Measurements from ENCODE around the gene SGCD.

Gene SGCD

GRCh38 chr5:156361436-156362109, 34.6 kb downstream of the SGCD start:
- DNase-seq (ENCODE audit: low read depth), result no peak

GRCh38 chr5:156363861-156364260, 36.9 kb downstream of the SGCD start:
- no peak for DNase-seq (ENCODE audit: low read depth)

- DNase-seq (ENCODE audit: low read depth), result no peak
Observed at GRCh38 chr5:156366521-156366920, 39.6 kb downstream of the SGCD start.

- peak; percentile 15 for DNase-seq (ENCODE audit: low read depth)
Observed at GRCh38 chr5:156367597-156367996, 40.6 kb downstream of the SGCD start.

GRCh38 chr5:156375895-156376495, 49.0 kb downstream of the SGCD start:
- no peak for DNase-seq (ENCODE audit: low read depth)

GRCh38 chr5:156376751-156377150, 49.8 kb downstream of the SGCD start:
- DNase-seq (ENCODE audit: low read depth), result no peak

- DNase-seq (ENCODE audit: low read depth), result no peak
Observed at GRCh38 chr5:156378159-156378558, 51.2 kb downstream of the SGCD start.

GRCh38 chr5:156379206-156379605, 52.2 kb downstream of the SGCD start:
- DNase-seq (ENCODE audit: low read depth), result no peak

- DNase-seq (ENCODE audit: low read depth), result peak; percentile 45
Observed at GRCh38 chr5:156380848-156381247, 53.9 kb downstream of the SGCD start.

- DNase-seq (ENCODE audit: low read depth), result peak; percentile 36
Observed at GRCh38 chr5:156383510-156384265, 56.7 kb downstream of the SGCD start.

- no peak for DNase-seq (ENCODE audit: low read depth)
Observed at GRCh38 chr5:156385416-156385815, 58.5 kb downstream of the SGCD start.

GRCh38 chr5:156386976-156387375, 60.0 kb downstream of the SGCD start:
- DNase-seq (ENCODE audit: low read depth), result no peak

- no peak for DNase-seq (ENCODE audit: low read depth)
Observed at GRCh38 chr5:156387391-156387790, 60.4 kb downstream of the SGCD start.

- no peak for DNase-seq (ENCODE audit: low read depth)
Observed at GRCh38 chr5:156388233-156388632, 61.3 kb downstream of the SGCD start.

- DNase-seq (ENCODE audit: low read depth), result peak; percentile 85
Observed at GRCh38 chr5:156391139-156391538, 64.2 kb downstream of the SGCD start.

- peak; percentile 18 for DNase-seq (ENCODE audit: low read depth)
Observed at GRCh38 chr5:156393980-156394379, 67.0 kb downstream of the SGCD start.

- DNase-seq (ENCODE audit: low read depth), result peak; percentile 31
Observed at GRCh38 chr5:156394642-156395305, 67.8 kb downstream of the SGCD start.

- no peak for DNase-seq (ENCODE audit: low read depth)
Observed at GRCh38 chr5:156395306-156395675, 68.3 kb downstream of the SGCD start.

- DNase-seq (ENCODE audit: low read depth), result peak; percentile 14
Observed at GRCh38 chr5:156396063-156396829, 69.3 kb downstream of the SGCD start.

GRCh38 chr5:156396830-156397081, 69.8 kb downstream of the SGCD start:
- DNase-seq (ENCODE audit: low read depth), result no peak

GRCh38 chr5:156399323-156399722, 72.4 kb downstream of the SGCD start:
- no peak for DNase-seq (ENCODE audit: low read depth)
